Liver (tissue), 9 donors: ENCODE results near the gene ASNSD1. TPM values are rescaled to one million over a fixed set of nuclear protein-coding genes. Genes with fewer than 3 reads are reported as not detected.
A peak's percentile ranks its signal among the peaks of the same experiment; 100 is the strongest.

Experiments used
- DNase-seq: peaks from one replicate; pipeline ENCODE4 v3.0.0-alpha.2; 2017; ENCODE audit warnings: low spot score
- H3K27ac ChIP-seq, 2 donors: one replicate each; pipeline ENCODE4 v1.7.0; 2013; ENCODE audit warnings: inconsistent platforms in 2 of 2, low read length in 2 of 2, control low read depth in 1 of 2, low read depth in 1 of 2, mild to moderate bottlenecking in 1 of 2
- H3K27me3 ChIP-seq, 4 donors: one replicate each; pipeline versions ENCODE4 v1.6.1 to v1.7.0; 2013; ENCODE audit warnings: low read length in 3 of 4, inconsistent platforms in 1 of 4, mild to moderate bottlenecking in 1 of 4, moderate library complexity in 1 of 4; ENCODE audit not compliant: control insufficient read depth in 4 of 4, insufficient read depth in 4 of 4
- H3K36me3 ChIP-seq, 4 donors: one replicate each; pipeline versions ENCODE4 v1.6.1 to v1.7.0; 2013; ENCODE audit warnings: low read length in 3 of 4, mild to moderate bottlenecking in 3 of 4, low read depth in 1 of 4, moderate library complexity in 1 of 4; ENCODE audit not compliant: control insufficient read depth in 4 of 4, insufficient read depth in 3 of 4
- H3K4me1 ChIP-seq, 4 donors: one replicate each; pipeline versions ENCODE4 v1.6.1 to v1.7.0; 2013; ENCODE audit warnings: low read length in 3 of 4, mild to moderate bottlenecking in 3 of 4, moderate library complexity in 1 of 4; ENCODE audit not compliant: control insufficient read depth in 4 of 4, insufficient read depth in 4 of 4
- H3K4me3 ChIP-seq, 3 donors: one replicate each; pipeline versions ENCODE4 v1.6.1 to v1.7.0; 2013; ENCODE audit warnings: low read length in 3 of 3, control low read depth in 1 of 3, low read depth in 1 of 3, mild to moderate bottlenecking in 1 of 3
- H3K9ac ChIP-seq, 2 donors: one replicate each; pipeline ENCODE4 v1.7.0; 2013; ENCODE audit warnings: low read length in 2 of 2, mild to moderate bottlenecking in 2 of 2, moderate library complexity in 2 of 2, control low read depth in 1 of 2, low read depth in 1 of 2
- H3K9me3 ChIP-seq, 4 donors: one replicate each; pipeline versions ENCODE4 v1.6.1 to v1.7.0; 2013; ENCODE audit warnings: low read length in 3 of 4; ENCODE audit not compliant: control insufficient read depth in 4 of 4
- FOXA1 ChIP-seq: IDR thresholded peaks from 2 replicates; pipeline ENCODE4 v1.6.1; 2016; ENCODE audit warnings: antibody characterized with exemption
- FOXA2 ChIP-seq: IDR thresholded peaks from 2 replicates; pipeline ENCODE4 v1.6.1; 2016; ENCODE audit warnings: antibody characterized with exemption
- GABPA ChIP-seq, 2 donors: IDR thresholded peaks in 1 of 2; conservative IDR thresholded peaks in 1 of 2; 2 replicates each; pipeline ENCODE4 v1.6.1; 2016; ENCODE audit warnings: antibody characterized with exemption in 2 of 2, mild to moderate bottlenecking in 1 of 2, moderate library complexity in 1 of 2
- HNF4A ChIP-seq, 2 donors: conservative IDR thresholded peaks; 2 replicates each; pipeline ENCODE4 v1.6.1; 2016; ENCODE audit warnings: antibody characterized with exemption in 2 of 2, mild to moderate bottlenecking in 2 of 2
- NR2F2 ChIP-seq: IDR thresholded peaks from 2 replicates; pipeline ENCODE4 v1.6.1; 2016; ENCODE audit warnings: antibody characterized with exemption
- RAD21 ChIP-seq, 2 donors: IDR thresholded peaks; 2 replicates each; pipeline ENCODE4 v1.6.1; 2016; ENCODE audit warnings: antibody characterized with exemption in 2 of 2, mild to moderate bottlenecking in 2 of 2
- RXRA ChIP-seq, 2 donors: IDR thresholded peaks; 2 replicates each; pipeline ENCODE4 v1.6.1; 2017 to 2018; ENCODE audit warnings: antibody characterized with exemption in 2 of 2, mild to moderate bottlenecking in 1 of 2
- SP1 ChIP-seq: IDR thresholded peaks from 2 replicates; pipeline ENCODE4 v1.6.1; 2018; ENCODE audit warnings: antibody characterized with exemption, mild to moderate bottlenecking
- TAF1 ChIP-seq: conservative IDR thresholded peaks from 2 replicates; pipeline ENCODE4 v1.6.1; 2016; ENCODE audit warnings: antibody characterized with exemption, mild to moderate bottlenecking
- YY1 ChIP-seq: IDR thresholded peaks from 2 replicates; pipeline ENCODE4 v1.6.1; 2016; ENCODE audit warnings: antibody characterized with exemption, mild to moderate bottlenecking
- WGBS: extraction: QIAGEN DNeasy Blood & Tissue Kit; methylation state at CpG from one replicate; pipeline ENCODE4 v1.1.7; 2013; 5-methylcytosine and 5-hydroxymethylcytosine counted together
- polyA plus RNA-seq, 2 donors: library from polyadenylated mRNA; stranded (reverse) in 1 of 2; unstranded in 1 of 2; fragments of 200-250 nt in 1 of 2; fragments of >200 nt in 1 of 2; fragmentation: Nextera tagmentation in 1 of 2; extraction: Ambion mirVana in 1 of 2; gene quantifications; one replicate each; pipeline versions ENCODE4 v1.2.1 to v1.2.3, GENCODE V29; 2013 to 2015
- total RNA-seq, 2 donors: library from RNA; depleted of rRNA; stranded (reverse); fragments of >200 nt; gene quantifications; one replicate each; pipeline ENCODE4 v1.2.3, GENCODE V29; 2014
- TF ChIP-seq, protein P1 (sequence below): IDR thresholded peaks from 2 replicates; pipeline ENCODE4 v1.6.1; 2016; ENCODE audit warnings: antibody characterized with exemption
- TF ChIP-seq, protein P2 (sequence below): fragments of 150-350 bp; IDR thresholded peaks from 2 replicates; pipeline ENCODE4 v1.5.1; 2017; ENCODE audit warnings: improper control_type of control experiment, low read depth, low read length; ENCODE audit not compliant: missing input control
- TF ChIP-seq, protein P3 (sequence below): IDR thresholded peaks from 2 replicates; pipeline ENCODE4 v1.6.1; 2016; ENCODE audit warnings: antibody characterized with exemption
- TF ChIP-seq, protein P4 (sequence below): IDR thresholded peaks from 2 replicates; pipeline ENCODE4 v1.6.1; 2016; ENCODE audit warnings: antibody characterized with exemption, mild to moderate bottlenecking
- donor health status: healthy.
- donor health status: healthy.
- donor health status: healthy.
- donor health status: healthy.
- donor health status: healthy.

Gene ASNSD1
- total and polyA plus RNA-seq, 4 donors: 19.8 to 33.0 (median 25.5) TPM

DNA sequence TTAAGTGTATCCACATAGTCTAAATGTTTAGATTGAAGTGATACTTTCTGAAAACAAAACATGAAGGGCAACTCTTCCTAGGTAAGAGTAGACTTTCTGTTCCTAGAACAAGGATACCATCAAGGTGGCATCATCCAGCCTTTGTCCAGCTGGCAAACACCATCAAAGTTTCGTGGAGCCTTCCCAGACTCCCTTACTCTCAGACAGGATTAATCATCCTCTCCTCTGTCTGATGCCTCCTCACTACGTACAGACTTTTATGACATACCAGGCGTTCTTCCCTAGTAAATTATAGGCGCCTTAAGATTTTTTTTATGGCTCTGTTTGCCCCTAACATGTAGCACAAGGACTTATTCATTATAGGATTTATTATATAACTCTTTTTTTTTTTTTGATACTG, 29.4 kb upstream of the ASNSD1 start:
- no peak for DNase-seq
- Histone ChIP-seq H3K9ac (no peak overlapping the region), H3K27me3 (no peaks in the 10 kb centered on the region), H3K4me3 (no peak overlapping the region), H3K4me1 (no peaks in the 10 kb centered on the region), H3K27ac (no peak overlapping the region), H3K36me3 (no peaks in the 10 kb centered on the region), H3K9me3 (no peaks in the 10 kb centered on the region)
- no peak for TF ChIP-seq SP1
- 84% methylated on average over 4 of the region's 4 CpGs for WGBS

DNA sequence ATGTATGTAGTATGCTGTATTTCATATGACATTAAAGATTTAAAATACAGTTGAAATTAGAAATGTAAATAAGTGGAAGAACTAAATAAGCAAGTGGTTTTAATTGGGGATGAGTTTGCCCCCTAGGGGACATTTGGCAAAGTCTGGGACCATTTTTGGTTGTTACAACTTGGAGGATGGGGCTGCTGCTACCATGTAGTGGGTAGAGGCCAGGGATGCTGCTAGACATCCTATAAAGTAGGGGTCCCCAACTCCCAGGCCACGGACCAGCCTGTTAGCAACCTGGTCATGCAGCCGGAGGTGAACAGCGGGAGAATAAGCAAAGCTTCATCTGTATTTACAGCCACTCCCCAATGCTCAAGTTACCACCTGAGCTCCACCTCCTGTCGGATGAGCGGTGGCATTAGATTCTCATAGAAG, 27.9 kb upstream of the ASNSD1 start:
- Histone ChIP-seq H3K27ac (no peak overlapping the region), H3K9ac (no peak overlapping the region), H3K27me3 (no peaks in the 10 kb centered on the region), H3K9me3 (no peaks in the 10 kb centered on the region), H3K4me1 (no peaks in the 10 kb centered on the region), H3K4me3 (no peak overlapping the region), H3K36me3 (no peaks in the 10 kb centered on the region)
- 57% methylated on average over 5 of the region's 5 CpGs for WGBS
- DNase-seq: no peak
- TF ChIP-seq YY1: no peak
- TF ChIP-seq, protein P1, sequence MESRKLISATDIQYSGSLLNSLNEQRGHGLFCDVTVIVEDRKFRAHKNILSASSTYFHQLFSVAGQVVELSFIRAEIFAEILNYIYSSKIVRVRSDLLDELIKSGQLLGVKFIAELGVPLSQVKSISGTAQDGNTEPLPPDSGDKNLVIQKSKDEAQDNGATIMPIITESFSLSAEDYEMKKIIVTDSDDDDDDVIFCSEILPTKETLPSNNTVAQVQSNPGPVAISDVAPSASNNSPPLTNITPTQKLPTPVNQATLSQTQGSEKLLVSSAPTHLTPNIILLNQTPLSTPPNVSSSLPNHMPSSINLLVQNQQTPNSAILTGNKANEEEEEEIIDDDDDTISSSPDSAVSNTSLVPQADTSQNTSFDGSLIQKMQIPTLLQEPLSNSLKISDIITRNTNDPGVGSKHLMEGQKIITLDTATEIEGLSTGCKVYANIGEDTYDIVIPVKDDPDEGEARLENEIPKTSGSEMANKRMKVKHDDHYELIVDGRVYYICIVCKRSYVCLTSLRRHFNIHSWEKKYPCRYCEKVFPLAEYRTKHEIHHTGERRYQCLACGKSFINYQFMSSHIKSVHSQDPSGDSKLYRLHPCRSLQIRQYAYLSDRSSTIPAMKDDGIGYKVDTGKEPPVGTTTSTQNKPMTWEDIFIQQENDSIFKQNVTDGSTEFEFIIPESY: no peak
- TF ChIP-seq FOXA2: peak; percentile 39
- TF ChIP-seq TAF1: no peak
- no peak for TF ChIP-seq GABPA (IDR thresholded peaks at IDR 0.05 in 1 of 2, conservative IDR thresholded peaks at IDR 0.05 in 1 of 2)
- TF ChIP-seq RAD21 (IDR thresholded peaks at IDR 0.05): peak; percentile 85 to 88
- no peak for TF ChIP-seq NR2F2
- TF ChIP-seq HNF4A (conservative IDR thresholded peaks at IDR 0.05): no peak
- TF ChIP-seq, protein P2, sequence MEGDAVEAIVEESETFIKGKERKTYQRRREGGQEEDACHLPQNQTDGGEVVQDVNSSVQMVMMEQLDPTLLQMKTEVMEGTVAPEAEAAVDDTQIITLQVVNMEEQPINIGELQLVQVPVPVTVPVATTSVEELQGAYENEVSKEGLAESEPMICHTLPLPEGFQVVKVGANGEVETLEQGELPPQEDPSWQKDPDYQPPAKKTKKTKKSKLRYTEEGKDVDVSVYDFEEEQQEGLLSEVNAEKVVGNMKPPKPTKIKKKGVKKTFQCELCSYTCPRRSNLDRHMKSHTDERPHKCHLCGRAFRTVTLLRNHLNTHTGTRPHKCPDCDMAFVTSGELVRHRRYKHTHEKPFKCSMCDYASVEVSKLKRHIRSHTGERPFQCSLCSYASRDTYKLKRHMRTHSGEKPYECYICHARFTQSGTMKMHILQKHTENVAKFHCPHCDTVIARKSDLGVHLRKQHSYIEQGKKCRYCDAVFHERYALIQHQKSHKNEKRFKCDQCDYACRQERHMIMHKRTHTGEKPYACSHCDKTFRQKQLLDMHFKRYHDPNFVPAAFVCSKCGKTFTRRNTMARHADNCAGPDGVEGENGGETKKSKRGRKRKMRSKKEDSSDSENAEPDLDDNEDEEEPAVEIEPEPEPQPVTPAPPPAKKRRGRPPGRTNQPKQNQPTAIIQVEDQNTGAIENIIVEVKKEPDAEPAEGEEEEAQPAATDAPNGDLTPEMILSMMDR: peak; percentile 53
- TF ChIP-seq RXRA (IDR thresholded peaks at IDR 0.05): no peak
- TF ChIP-seq, protein P3, sequence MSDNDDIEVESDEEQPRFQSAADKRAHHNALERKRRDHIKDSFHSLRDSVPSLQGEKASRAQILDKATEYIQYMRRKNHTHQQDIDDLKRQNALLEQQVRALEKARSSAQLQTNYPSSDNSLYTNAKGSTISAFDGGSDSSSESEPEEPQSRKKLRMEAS: no peak
- no peak for TF ChIP-seq FOXA1
- TF ChIP-seq, protein P4, sequence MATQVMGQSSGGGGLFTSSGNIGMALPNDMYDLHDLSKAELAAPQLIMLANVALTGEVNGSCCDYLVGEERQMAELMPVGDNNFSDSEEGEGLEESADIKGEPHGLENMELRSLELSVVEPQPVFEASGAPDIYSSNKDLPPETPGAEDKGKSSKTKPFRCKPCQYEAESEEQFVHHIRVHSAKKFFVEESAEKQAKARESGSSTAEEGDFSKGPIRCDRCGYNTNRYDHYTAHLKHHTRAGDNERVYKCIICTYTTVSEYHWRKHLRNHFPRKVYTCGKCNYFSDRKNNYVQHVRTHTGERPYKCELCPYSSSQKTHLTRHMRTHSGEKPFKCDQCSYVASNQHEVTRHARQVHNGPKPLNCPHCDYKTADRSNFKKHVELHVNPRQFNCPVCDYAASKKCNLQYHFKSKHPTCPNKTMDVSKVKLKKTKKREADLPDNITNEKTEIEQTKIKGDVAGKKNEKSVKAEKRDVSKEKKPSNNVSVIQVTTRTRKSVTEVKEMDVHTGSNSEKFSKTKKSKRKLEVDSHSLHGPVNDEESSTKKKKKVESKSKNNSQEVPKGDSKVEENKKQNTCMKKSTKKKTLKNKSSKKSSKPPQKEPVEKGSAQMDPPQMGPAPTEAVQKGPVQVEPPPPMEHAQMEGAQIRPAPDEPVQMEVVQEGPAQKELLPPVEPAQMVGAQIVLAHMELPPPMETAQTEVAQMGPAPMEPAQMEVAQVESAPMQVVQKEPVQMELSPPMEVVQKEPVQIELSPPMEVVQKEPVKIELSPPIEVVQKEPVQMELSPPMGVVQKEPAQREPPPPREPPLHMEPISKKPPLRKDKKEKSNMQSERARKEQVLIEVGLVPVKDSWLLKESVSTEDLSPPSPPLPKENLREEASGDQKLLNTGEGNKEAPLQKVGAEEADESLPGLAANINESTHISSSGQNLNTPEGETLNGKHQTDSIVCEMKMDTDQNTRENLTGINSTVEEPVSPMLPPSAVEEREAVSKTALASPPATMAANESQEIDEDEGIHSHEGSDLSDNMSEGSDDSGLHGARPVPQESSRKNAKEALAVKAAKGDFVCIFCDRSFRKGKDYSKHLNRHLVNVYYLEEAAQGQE: no peak
